ENCODE data around the gene HMGCS2. TPM values are rescaled to one million over a fixed set of nuclear protein-coding genes. Genes with fewer than 3 reads are reported as not detected.

The HMGCS2 gene
- total RNA-seq, 2 experiments from 2014 or later: not detected

GRCh38 chr1:119808491-119808890, 39.8 kb upstream of the HMGCS2 start:
- Histone ChIP-seq H3K9me3 (ENCODE audit: low read length) (no peaks in the 10 kb centered on the region), H2AFZ (ENCODE audit: low read length) (no peak overlapping the region), H4K20me1 (ENCODE audit: insufficient read depth, low read length) (no peaks in the 10 kb centered on the region), H3K9me2 (ENCODE audit: insufficient read depth, low read length) (no peaks in the 10 kb centered on the region), H3K27ac (ENCODE audit: low read depth, low read length, poor library complexity, severe bottlenecking) (no peak overlapping the region), H3K36me3 (ENCODE audit: insufficient read depth, low read length) (no peaks in the 10 kb centered on the region), H3K4me3 (ENCODE audit: low read depth, low read length, poor library complexity, severe bottlenecking) (no peak overlapping the region), H3K4me2 (ENCODE audit: low read length) (no peak overlapping the region), H3K79me2 (ENCODE audit: insufficient read depth, low read depth, low read length) (no peaks in the 10 kb centered on the region), H3K4me1 (ENCODE audit: insufficient read depth, low read length, poor library complexity, severe bottlenecking) (no peaks in the 10 kb centered on the region)
- TF ChIP-seq EZH2phosphoT487 (IDR thresholded peaks at IDR 0.05; ENCODE audit: borderline replicate concordance, low read depth, low read length) (no peak), CTCF (conservative IDR thresholded peaks at IDR 0.05; ENCODE audit: low read length) (no peak)
- CTCF ChIA-PET (ENCODE audit: unreplicated experiment): interaction anchor here (1.0 kb wide), 1 partner anchor 14 kb away, joined by 3 read pairs; no protein-coding TSS in a partner anchor
- DNase-seq (ENCODE audit: low spot score): no peak
- intact Hi-C loops (cut with micrococcal nuclease; ENCODE audit: unreplicated experiment): loop anchor here (10.0 kb wide), 1 partner anchor 194 kb away; no protein-coding TSS in a partner anchor
- POLR2A ChIA-PET: no interaction called here
- no TSS peak for BruUV-seq (replicated peaks)

- no peaks in the 10 kb centered on the region for H3K4me1 ChIP-seq (ENCODE audit: insufficient read depth, low read length, poor library complexity, severe bottlenecking)
Measured at GRCh38 chr1:119806489-119806888, 37.8 kb upstream of the HMGCS2 start.

More at GRCh38 chr1:119806489-119806888, 37.8 kb upstream of the HMGCS2 start:
- Histone ChIP-seq H3K27ac (ENCODE audit: low read depth, low read length, poor library complexity, severe bottlenecking) (no peak overlapping the region), H3K36me3 (ENCODE audit: insufficient read depth, low read length) (no peaks in the 10 kb centered on the region), H3K9me2 (ENCODE audit: insufficient read depth, low read length) (no peaks in the 10 kb centered on the region), H2AFZ (ENCODE audit: low read length) (no peak overlapping the region), H3K4me2 (ENCODE audit: low read length) (no peak overlapping the region), H4K20me1 (ENCODE audit: insufficient read depth, low read length) (no peaks in the 10 kb centered on the region), H3K79me2 (ENCODE audit: insufficient read depth, low read depth, low read length) (no peaks in the 10 kb centered on the region), H3K9me3 (ENCODE audit: low read length) (no peaks in the 10 kb centered on the region), H3K4me3 (ENCODE audit: low read depth, low read length, poor library complexity, severe bottlenecking) (no peak overlapping the region)
- ChIA-PET CTCF (ENCODE audit: unreplicated experiment) (no interaction called here), POLR2A (no interaction called here)
- no peak for TF ChIP-seq EZH2phosphoT487 (IDR thresholded peaks at IDR 0.05; ENCODE audit: borderline replicate concordance, low read depth, low read length)
- TF ChIP-seq CTCF (conservative IDR thresholded peaks at IDR 0.05; ENCODE audit: low read length): no peak
- intact Hi-C loops (cut with micrococcal nuclease; ENCODE audit: unreplicated experiment): loop anchor here (10.0 kb wide), 1 partner anchor 192 kb away; no protein-coding TSS in a partner anchor
- BruUV-seq (replicated peaks): no TSS peak
- no peak for DNase-seq (ENCODE audit: low spot score)

Measured in OCI-LY7 (cell line).